ENCODE results near the gene EIF3M.

GRCh38 chr11:32602657-32603415 is 19.2 kb downstream of the EIF3M start:
- no peak for TF ChIP-seq EP300 (IDR thresholded peaks at IDR 0.05; ENCODE audit: low read depth)
- TF ChIP-seq CTCF (IDR thresholded peaks at IDR 0.05): no peak

All from transverse colon (tissue), 3 donors.